NCI-H510A treated with DMSO at 0.1 percent for 48 hours (cell line): ENCODE measurements around the gene ATG9A.

Experiments used
- DNase-seq: peaks from one replicate; lab custom pipeline; 2025; lab: John Stamatoyannopoulos, UW

ATG9A gene

DNA sequence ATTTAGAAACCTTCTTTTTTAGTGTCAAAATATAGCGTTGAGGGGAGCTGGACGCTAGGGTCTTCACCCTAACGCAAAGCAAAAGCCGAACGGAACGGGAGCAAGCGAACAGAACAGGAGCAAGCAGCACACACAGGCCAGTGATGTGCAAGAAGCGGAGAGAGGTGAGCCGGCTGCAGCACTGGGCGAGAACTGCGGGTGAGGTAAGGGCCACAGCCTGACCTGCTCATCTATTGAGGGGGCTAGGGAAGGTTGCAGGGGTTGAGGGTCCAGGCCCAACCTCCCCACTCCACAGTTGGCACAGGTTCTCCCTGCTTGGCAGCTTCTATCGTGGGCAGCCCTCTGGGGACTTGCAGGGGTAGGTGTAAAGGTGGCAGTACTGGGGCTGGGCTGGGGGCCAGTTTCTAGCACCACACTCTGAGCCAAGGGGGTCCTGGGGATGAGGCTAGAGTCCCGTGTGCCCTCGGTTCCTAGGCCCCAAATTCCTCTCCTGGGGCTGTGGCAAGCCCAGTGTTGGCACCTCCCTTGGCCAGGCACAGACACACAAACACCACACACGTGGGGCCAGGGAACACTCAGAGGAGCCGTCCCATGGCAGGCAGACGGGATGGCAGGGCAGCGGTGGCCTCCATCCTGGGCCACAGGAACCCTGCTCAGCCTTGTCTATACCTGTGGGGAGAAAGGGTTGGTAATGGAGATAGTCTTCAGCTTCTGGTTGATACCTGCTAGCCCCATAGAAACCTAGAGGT, 9.5 kb downstream of the ATG9A start:
- DNase-seq: no peak

DNA sequence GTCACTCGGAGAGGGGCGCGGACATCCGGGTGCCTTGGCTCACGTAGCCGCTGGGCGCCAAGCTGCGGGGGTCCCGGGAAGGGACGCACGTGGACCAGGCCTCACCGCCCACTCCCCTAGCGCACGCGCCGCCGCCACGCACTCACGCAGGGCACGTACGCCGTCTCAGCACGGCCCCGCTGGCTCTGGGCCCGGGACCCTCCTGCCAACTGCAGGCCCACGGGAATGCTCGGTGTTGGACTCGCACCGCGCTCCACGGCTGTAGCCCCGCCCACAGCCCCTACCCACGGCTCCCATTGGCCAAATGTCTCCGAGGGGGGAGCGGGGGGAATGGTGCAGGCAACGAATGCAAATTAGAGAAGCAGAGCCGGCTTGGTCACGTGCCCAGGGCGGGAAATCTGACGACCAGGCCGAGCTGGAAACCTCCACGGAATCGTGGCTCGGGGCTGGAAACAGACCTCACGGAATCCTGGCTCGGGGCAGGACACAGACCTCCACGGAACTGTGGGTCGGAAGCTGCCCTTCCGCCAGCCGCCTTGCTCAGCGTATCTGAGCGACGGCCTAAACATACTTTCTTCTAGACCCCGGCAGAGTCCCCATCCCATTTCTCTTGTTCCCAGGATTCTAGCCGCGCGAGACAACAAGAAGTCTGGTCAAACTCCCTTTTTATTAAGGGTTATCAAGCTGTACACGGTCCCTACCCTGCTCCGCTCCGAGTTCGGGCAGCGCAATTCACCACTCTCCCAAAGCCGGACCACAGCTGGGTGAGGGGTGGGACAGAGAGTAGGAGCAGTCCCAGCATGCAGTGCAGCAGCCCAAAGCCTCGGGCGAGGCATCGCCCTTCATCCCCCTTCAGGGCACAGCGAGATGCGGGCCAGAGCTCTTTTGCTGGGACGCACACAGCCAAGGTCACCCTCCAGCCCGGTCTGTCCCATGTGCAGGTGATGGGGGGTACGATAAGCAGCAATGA, 10.4 kb downstream of the ATG9A start, which contains the start of gene ABCB6:
Gene ABCB6, minus strand, starts transcription at position 227 of the 970 bp plus-strand sequence. CDS start 285 bp downstream, outside the sequence.
- DNase-seq: peak; percentile 93

DNA sequence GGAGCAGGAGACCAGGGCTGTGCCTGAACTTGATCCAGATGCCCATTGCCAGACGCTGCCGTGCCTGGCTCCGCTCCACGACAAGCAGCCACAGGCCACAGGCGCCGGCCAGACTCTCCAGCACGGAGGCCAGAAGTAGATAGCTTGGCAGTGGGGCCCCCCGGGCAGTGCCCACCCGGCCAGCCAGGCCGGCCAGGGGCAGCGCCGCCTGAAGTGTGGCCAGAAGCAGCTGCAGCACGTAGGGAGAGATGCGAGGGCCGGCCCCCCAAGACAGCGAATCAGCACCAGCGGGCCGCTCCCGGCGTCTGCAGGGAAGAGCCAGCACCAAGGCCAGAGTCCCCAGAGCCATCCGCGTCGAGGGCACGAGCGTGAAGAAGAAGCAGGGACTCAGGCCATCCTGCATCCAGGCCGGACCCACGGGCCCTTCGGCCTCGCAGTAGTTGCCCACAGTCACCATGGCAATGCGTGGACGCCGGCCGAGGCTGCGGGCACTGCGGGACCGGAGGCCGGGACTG, 11.2 kb downstream of the ATG9A start:
- peak; percentile 54 for DNase-seq

DNA sequence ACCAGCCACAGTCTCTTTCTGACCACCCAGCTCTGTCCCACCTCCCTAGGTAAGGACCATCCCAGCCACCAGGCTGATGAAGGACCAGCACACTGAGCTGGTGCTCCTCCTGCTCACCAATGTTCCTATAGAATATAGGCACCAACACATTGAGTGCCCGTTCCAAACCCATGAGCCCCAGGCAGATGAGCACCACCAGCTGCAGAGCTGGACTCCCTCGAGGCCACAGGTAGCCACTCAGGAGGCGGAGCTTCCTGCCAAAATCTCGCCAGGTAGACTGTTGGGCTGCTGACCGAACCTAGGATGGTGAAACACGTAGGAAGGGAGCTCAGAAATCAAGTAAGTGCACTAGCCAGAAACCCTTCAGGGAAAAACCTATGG, 12.9 kb downstream of the ATG9A start:
- DNase-seq: no peak

GRCh38 chr2:219215871-219216534, 13.4 kb downstream of the ATG9A start:
- DNase-seq: no peak

DNA sequence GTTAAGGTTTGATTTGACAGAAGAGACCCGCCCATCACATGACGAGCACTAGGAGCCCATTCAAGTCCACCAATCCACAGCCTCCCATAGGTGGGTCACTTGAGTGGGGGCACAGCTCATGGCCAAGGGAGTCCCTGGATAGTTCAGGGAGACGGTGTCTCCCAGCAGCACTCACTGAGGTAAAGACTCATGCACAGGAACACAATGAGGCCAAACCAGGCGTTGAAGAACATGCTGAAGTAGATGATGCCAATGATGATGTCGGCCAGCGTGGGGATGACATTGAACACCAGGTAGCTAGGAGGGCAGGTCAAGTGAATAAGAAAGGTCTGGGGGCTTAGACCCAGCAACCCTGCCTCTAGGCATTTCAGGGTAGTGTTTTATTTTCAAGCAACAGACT, 14.7 kb downstream of the ATG9A start:
- no peak for DNase-seq

- no peak for DNase-seq
These were observed 15.3 kb downstream of the ATG9A start for GRCh38 chr2:219214141-219214540.

GRCh38 chr2:219213486-219214071, 15.9 kb downstream of the ATG9A start:
- no peak for DNase-seq

DNA sequence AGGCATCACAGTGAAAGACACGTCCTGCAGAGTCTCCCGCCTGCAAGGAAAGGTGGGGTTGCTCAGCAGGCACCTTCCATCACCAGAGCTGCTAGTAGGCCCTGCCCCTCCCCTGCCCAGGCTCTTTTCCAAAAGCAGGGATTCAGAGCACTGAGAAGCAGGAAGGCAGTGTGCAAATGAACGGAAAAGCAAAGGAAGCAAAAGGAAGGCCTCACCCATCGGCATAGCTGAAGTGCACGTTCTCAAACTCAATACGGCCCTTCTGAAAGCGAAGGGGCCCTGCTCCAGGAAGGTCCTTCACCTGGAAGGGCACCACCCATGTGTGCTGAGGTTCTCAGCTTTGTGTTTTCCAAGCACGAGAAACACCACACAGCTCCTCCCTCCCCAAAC, 16.4 kb downstream of the ATG9A start:
- no peak for DNase-seq

GRCh38 chr2:219210886-219211362, 18.5 kb downstream of the ATG9A start:
- DNase-seq: no peak

DNA sequence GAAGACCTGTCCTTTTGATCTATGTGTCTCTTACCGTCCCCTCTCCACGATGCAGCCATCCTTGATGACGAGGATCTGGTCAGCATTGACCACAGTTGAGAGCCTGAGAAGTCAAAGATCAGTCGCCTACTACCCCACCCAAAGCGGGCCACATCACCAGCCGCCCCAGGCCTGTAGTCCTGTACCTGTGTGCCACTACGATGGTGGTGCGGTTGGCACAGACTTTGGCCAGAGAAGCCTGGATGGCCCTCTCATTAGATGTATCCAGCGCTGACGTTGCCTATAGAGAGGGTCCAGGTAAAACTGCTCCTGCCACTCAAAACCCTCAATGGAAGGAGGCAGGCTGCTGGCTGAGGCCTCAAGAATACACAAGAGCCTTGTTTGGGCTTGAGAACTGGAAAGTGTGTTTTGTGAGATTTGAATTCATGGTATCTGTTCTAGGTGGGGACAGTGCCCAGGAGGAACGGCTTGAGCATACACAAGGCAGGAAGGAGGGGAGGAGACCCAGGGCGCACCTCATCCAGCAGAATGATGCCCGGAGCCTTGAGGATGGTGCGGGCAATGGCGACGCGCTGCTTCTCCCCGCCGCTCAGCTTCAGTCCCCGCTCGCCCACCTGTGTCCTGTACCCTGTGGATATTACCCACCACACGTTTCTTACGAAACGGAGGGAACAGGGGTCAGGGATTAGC, 19.1 kb downstream of the ATG9A start:
- no peak for DNase-seq

DNA sequence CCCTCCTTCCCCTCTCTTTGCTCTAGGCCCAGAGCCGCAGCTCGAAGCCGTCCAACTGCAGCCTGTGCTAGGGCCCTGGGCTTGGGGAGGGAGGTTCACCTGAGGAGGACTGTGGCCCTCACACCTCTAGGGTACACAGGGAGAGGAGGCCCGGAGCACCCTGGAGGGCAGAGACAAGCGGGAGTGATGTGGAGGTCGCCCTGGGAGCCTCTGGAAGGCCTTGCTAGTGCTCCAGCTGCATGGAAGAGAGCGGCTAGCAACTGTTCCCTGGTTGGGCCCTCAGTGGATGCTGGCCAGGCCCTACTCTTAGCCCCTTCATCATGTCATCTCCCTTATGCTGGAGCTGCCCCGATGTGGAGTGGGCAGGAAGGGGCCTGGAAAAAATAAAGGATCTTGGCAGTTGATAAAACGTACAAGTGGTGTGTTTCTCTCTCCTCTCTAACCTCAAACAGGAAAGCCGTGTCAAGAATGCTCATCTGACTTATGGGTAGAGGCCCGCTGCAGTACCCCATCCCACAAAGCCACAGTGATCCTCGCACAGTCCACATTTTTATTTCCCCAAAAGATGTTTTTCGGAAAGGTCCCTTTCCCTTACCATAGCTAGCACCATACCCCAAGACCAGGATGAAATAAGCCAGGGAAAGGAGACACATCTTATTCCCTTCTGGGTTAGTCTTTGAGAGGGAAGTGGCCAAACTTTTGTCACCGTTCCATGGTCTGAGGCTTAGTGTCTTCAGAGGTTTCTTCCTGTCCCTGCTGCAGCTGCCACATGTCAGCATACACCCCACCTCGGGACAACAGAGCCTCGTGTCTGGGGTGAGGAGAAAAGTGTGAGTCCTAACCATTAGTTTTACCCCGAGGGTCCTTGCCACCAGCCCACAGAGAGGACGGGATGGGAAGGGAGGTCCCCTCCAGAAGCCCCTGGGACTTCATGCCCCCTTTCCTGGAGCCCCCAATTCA, 19.9 kb downstream of the ATG9A start:
- DNase-seq: no peak

DNA sequence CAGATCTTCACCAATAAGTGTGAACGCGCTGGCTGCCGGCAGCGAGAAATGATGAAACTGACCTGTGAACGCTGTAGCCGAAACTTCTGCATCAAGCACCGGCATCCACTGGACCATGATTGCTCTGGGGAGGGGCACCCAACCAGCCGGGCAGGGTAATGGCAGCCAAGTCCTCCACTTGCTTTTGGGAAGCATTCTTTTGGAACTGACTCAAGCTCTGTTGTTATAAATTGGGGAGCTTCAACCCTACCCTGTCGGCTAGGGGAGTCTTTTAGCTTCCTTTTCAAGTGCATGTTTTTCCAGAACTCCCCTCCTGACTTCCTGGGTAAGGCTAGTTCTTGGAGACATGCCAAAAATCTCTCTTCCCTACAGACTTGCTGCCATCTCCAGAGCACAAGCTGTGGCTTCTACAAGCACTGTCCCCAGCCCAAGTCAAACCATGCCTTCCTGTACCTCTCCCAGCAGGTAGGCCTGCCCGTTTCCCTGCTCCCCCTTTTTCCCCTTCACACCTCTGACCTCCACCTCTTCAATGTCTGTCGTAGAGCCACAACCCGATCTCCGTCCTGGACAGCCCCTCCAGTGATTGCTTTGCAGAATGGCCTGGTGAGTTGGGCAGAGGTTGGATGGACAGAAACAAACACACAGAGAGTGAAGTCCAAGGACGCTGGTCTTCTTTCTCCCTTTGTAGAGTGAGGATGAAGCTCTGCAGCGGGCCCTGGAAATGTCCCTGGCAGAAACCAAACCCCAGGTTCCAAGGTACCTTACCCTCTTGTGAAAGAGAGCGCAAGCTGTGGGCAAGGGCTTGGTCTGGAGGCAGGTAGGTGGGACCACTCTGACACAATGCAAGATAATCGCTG, 21.3 kb downstream of the ATG9A start:
- DNase-seq: peak; percentile 34

DNA sequence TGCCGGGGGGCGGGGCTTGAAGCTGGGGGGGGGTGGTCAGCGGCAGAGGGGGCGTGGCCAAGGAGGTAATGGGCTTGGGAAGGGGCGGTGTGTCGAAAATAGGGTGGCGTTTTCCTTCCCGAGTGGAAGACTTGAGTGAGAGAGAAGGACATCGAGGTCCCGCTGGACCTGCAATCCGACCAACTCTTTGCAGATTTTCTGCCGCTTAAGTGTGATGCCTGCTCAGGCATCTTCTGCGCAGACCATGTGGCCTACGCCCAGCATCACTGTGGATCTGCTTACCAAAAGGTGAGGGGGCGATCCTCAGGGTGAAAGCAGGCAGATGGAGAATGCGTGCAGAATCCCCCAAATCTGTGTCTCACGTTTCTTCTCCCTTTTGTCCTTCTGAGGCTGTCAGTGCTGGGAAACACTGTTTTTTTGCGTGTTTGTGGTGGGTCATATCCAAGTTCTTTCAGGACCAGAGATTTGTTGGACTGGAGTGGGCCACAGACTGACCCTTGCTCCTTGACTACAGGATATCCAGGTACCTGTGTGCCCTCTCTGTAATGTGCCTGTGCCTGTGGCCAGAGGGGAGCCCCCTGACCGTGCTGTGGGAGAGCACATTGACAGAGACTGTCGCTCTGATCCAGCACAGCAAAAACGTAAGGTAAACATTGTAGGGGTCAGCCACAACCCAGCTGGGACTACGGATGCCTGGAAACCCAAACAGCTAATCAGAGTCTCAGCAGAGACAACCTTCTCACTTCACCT, 22.1 kb downstream of the ATG9A start:
- DNase-seq: no peak

- DNase-seq: peak; percentile 92
These were observed 22.9 kb downstream of the ATG9A start, which contains the start of gene ZFAND2B for GRCh38 chr2:219206328-219207133. Gene ZFAND2B (plus strand): TSS chr2:219206782. CDS start chr2:219206988, 206 bp downstream.

DNA sequence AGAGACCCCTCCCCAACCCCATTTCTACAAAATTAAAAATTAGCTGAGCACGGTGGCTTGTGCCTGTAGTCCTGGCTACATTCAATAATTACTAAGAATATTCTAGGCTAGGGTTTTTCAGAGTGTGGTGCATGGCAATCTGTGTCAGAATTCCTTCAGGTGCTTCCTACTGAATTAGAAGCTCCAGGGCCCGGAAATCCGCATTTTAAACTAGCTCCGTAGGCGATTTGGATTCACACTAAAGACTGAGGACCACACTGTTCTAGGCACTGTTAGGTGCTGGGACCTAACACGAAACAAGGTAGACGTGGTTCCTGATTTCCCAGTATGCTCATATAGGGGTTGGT, 23.5 kb downstream of the ATG9A start:
- no peak for DNase-seq

- no peak for DNase-seq
These were observed 24.3 kb downstream of the ATG9A start for GRCh38 chr2:219205165-219205538.
